ENCODE measurements around the gene LUC7L3. TPM values are rescaled to one million over a fixed set of nuclear protein-coding genes. Genes with fewer than 3 reads are reported as not detected.
"Not testable (repeated sequence)": the region's sequence is repeated elsewhere in the genome, so short reads cannot be mapped to it uniquely, and the experiment has no call there.

LUC7L3 gene, protein sequence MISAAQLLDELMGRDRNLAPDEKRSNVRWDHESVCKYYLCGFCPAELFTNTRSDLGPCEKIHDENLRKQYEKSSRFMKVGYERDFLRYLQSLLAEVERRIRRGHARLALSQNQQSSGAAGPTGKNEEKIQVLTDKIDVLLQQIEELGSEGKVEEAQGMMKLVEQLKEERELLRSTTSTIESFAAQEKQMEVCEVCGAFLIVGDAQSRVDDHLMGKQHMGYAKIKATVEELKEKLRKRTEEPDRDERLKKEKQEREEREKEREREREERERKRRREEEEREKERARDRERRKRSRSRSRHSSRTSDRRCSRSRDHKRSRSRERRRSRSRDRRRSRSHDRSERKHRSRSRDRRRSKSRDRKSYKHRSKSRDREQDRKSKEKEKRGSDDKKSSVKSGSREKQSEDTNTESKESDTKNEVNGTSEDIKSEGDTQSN
- total RNA-seq: 10 to 100 TPM; 49.4 to 66.9 TPM
- long read RNA-seq, partial matches to known transcripts: 8 of 10 reads
- long read RNA-seq, other reads (novel, unspliced or antisense): 2 of 10 reads

DNA sequence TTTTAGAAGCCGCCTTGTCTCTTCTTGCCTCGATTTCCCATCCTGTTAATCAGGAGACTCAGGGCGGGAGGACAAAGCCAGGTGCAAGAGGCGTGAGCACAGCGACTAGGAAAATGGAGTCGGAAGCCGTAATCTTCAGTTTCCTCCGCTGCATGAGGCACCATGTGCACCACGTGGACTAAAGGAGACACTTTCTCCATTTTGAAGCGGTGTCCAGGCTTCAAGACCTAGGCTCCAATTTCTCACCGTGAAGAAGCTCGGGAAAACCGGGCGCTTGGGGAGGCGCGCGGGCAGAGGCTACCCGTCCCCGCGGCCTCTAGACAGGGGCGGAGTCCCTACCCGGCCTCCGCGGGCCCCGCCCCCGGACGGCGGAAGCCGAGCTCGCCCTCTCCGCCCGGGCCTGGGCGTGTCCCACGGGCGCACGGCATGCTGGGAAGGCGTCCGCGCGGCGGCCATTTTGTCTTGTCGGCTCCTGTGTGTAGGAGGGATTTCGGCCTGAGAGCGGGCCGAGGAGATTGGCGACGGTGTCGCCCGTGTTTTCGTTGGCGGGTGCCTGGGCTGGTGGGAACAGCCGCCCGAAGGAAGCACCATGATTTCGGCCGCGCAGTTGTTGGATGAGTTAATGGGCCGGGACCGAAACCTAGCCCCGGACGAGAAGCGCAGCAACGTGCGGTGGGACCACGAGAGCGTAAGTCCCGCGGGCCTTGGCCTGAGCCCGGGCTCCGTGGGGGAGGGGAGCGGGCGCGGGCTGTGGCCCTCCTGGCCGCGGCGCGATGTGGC, at the start of gene LUC7L3:
LUC7L3 (plus strand) TSS at position 460 of the 780 bp plus-strand sequence; CDS start at position 590, 130 bp downstream.
- DNase-seq: peak; percentile 94
- intact Hi-C loops (cut with DNase I): no loop called here
- peak; percentile 99 for ATAC-seq

DNA sequence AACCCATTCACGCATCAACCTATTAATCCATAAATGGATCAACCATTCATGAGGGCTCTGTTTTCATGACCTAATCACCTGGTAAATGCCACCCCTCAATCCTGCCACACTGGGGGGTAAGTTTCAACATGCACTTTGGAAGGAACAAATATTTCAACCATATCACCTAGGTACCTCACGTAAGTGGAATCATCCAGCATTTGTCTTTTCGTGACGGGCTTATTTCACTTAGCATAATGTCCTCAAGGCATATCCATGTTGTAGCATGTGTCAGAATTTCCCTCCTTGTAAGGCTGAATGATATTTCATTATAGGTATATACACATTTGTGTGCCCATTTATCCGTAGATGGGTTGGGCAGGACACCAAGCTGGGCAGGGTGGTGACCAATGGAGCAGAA, 47.3 kb upstream of the LUC7L3 start:
- intact Hi-C loops (cut with DNase I): no loop called here
- DNase-seq (no peak), ATAC-seq (no peak)

DNA sequence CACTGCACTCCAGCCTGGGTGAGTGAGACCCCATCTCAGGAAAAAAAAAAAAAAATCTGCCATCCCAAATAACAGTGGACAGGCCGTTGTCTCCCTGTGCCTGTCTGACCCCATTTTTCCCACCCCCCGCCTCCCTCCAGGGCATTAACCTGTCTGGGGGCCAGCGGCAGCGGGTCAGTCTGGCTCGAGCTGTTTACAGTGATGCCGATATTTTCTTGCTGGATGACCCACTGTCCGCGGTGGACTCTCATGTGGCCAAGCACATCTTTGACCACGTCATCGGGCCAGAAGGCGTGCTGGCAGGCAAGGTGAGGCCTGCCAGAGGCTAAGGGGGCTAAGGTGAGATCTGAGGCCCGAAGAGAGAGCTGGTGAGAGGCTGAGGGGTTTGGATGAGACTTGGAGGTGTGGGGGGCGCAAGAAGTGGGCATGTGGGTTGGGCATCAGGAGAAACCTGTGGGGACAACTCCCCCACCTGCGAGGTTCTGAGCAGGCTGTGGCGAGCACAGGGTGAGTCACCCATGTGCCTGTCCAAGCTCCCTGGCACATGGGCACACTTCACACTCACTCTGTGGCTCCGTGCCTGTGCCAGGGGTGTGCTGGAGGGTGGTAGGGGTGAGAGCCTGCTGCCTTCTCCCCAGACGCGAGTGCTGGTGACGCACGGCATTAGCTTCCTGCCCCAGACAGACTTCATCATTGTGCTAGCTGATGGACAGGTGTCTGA, 46.4 kb upstream of the LUC7L3 start:
- peak; percentile 84 to 95 for ATAC-seq
- DNase-seq: peak; percentile 73
- intact Hi-C loops (cut with DNase I): no loop called here

DNA sequence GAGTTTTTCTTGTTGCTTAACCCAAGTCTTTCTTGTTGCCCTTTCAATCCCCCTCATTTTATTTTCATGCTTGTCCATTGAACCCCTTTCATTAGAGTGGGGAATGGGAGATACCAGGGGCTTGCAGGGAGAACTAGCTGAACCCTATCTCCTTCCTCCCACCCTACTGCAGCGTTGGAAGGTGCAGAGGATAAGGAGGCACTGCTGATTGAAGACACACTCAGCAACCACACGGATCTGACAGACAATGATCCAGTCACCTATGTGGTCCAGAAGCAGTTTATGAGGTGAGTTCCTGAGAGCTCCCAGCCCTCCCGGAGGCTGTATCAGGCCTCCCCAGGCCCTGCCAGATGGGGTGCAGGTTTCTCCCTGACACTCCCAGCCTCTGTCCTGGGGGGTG, 44.2 kb upstream of the LUC7L3 start:
- ATAC-seq (no peak), DNase-seq (no peak)
- intact Hi-C loops (cut with DNase I): loop anchor here in 1 of 2 donors (5.0 kb wide), 1 partner anchor 43 kb away; the partner anchor contains the start of gene ABCC3

DNA sequence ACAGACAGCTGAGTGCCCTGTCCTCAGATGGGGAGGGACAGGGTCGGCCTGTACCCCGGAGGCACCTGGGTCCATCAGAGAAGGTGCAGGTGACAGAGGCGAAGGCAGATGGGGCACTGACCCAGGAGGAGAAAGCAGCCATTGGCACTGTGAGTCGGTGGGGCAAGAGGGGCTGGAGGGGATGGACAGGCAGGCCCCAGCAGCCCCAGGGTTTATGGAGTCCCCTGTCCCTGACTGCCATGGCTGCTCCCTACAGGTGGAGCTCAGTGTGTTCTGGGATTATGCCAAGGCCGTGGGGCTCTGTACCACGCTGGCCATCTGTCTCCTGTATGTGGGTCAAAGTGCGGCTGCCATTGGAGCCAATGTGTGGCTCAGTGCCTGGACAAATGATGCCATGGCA, 43.8 kb upstream of the LUC7L3 start:
- intact Hi-C loops (cut with DNase I): loop anchor here in 1 of 2 donors (5.0 kb wide), 1 partner anchor 43 kb away; the partner anchor contains the start of gene ABCC3

DNA sequence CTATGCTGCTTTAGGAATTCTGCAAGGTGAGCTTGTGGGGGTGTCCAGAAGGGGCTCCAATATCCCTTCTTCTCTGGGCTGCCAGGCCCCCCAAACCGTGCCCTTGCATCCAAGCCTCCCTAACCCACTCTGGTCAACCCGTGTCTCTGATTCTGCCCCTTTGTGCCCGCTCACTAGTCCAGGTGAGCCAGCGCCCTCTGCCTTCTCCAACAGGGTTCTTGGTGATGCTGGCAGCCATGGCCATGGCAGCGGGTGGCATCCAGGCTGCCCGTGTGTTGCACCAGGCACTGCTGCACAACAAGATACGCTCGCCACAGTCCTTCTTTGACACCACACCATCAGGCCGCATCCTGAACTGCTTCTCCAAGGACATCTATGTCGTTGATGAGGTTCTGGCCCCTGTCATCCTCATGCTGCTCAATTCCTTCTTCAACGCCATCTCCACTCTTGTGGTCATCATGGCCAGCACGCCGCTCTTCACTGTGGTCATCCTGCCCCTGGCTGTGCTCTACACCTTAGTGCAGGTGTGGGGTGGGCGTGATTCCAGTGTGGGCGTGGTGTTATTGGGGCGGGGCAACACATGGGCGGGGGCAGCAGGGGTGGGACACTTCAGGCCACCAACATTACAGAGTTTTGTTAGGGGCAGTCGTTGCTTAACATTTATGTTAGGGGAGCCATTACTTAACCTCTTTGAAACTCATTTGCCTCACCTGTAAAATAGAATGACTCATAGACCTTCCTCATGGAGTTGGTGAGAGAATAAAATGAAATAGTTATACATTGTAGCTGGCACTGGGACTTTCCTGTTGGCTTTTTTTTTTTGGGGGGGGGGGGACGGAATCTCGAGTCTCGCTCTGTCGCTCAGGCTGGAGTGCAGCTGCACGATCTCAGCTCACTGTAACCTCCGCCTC, 43.1 kb upstream of the LUC7L3 start:
- intact Hi-C loops (cut with DNase I): loop anchor here in 1 of 2 donors (5.0 kb wide), 1 partner anchor 44 kb away; the partner anchor contains the start of gene ABCC3
- ATAC-seq (no peak), DNase-seq (no peak)

More for the DNA sequence above, 43.8 kb upstream of the LUC7L3 start:
- ATAC-seq (no peak), DNase-seq (peak; percentile 18)

DNA sequence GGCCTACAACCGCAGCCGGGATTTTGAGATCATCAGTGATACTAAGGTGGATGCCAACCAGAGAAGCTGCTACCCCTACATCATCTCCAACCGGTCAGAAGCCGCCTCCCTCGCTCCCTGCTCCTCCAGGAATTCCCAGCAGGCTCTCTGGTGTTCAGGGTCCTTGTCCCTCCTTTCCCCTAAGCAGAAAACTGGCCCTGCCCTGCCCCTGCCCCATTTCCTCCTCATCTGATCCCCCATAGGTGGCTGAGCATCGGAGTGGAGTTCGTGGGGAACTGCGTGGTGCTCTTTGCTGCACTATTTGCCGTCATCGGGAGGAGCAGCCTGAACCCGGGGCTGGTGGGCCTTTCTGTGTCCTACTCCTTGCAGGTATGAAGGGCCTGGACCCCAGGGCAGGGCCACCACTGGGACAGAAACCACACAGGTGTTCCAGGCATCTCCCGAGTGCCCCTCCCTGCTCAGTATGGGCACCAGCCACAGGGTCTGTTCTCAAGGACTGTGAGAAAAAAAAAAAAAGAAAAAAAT, 41.5 kb upstream of the LUC7L3 start:
- DNase-seq (no peak), ATAC-seq (no peak)
- intact Hi-C loops (cut with DNase I): loop anchor here in 1 of 2 donors (5.0 kb wide), 1 partner anchor 46 kb away; the partner anchor contains the start of gene ABCC3

DNA sequence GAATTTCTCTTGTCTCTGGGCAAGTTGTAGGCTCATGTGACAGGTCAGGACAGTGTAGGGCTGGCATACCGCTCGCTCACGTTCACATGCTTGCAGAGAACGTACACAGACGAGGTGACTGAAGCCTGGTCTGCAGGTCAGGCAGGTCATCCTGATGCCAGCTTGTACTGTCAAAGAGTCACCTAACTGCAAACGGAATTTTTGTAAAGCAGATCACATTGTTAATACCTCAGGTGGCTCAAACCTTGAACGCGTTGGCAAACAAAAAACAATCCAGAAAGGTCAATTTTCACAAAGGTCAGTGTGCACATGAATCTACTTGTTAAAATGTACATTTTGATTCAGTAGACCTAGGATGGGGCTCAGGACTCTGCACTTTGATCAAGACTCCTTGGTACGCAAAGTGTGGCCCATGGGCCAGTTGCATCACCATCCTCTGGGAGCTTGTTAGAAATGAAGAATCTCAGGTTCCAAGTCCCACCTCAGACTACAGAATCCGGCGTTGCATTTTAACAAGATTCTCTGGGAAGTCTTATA, 40.3 kb upstream of the LUC7L3 start:
- DNase-seq (no peak), ATAC-seq (no peak)
- intact Hi-C loops (cut with DNase I): loop anchor here in 1 of 2 donors (5.0 kb wide), 1 partner anchor 47 kb away; the partner anchor contains the start of gene ABCC3

DNA sequence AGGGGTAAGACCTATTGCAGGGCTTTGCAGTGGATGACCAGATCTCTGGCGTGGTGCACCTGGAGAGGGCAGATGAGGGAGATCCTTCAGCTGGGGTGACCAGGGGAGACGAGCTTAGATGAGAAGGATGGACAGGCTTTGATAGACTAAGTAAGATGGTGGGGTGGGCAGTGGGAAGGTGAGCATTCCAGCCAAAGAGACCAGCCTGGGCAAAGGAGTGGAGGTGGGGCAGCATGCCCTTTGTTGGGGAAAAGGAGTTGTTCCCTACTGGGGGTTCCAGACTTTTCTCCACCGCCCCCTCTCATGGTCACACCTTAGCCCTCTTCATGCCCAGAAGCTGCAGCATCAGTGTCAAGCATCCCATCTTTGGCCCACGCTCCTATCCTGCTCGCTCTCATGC, 39.3 kb upstream of the LUC7L3 start:
- DNase-seq (no peak), ATAC-seq (no peak)
- intact Hi-C loops (cut with DNase I): loop anchor here (2.0 to 5.0 kb wide), 3 partner anchors 47 to 198 kb away; partner anchors contain the start of gene SPATA20 (in 2 of the 2)

DNA sequence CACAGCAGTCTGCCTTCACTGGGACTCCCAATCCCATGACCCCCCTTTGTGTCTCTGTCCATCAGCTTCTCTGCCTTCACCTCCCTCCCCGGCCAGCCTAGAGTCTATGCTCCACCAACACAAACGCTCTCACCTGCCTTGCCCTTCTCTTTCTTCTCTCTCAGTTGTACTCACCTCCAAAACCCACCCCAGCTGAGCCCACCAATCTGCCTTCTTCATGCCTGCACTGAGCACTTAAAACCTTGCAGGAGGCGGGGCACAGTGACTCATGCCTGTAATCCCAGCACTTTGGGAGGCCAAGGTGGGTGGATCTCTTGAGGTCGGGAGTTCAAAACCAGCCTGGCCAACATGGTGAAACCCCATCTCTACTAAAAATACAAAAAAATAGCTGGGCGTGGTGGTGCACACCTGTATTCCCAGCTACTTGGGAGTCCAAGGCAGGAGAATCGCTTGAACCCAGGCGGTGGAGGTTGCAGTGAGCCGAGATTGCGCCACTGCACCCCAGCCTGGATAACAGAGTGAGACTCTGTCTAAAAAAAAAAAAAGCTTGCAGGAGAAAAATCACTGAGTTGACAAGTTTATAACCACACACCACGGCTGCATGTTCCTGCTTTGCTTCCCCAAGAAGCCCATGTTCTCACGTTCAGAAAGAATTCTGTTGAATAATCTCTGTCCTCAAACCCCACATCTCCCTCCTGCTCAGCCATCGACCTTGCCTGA, 38.7 kb upstream of the LUC7L3 start:
- peak in 1 of 2 donors; percentile 8 for ATAC-seq
- DNase-seq: not testable (repeated sequence)
- intact Hi-C loops (cut with DNase I): loop anchor here (2.0 to 5.0 kb wide), 3 partner anchors 48 to 198 kb away; partner anchors contain the start of gene SPATA20 (in 2 of the 2)

DNA sequence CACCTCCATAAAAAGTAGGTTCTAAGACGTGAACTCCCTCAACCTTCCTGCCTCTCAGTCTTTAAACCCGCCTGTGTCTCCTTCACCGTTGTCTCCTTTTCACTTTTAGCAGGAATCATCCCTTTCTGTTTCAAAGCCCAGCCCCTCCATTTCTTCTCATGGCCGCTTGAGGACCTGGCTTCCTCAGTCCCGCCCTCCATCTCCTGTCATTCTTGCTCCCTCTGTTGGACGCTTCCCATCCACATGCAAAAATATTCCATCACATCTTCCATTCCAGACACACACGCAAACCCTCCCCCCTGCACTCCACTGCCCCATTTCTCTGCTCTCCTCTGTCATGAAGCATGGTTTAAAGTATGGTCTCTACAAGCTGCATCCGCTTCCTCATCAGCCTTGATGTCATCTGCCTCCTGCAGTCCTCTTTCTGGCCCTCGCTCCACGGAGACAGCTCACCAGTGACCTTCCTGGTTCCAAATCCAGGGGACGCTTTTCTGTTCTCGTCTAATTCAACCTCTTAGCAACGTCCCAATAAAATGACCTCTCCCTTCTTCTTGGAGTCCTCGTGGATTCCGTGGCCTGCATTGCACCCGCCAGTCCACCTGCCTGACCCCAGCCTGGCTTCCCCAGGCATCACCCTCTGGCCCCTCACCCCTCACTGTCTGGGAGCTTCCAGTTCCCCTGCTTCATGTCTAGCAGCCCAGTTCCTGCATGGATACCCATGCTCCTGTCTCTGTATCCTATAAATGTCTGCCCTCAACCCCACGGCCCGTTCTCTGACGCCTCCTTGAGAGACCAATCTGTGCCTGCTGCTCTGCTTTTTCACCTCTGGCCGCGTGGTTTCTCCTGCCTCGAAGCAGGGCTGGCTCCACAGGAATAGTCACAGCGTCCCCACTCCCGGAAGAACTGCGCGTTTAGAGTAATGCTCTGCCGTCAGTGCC, 37.9 kb upstream of the LUC7L3 start:
- DNase-seq: peak; percentile 58
- ATAC-seq: peak; percentile 75 to 79
- intact Hi-C loops (cut with DNase I): loop anchor here (2.0 to 5.0 kb wide), 3 partner anchors 49 to 199 kb away; partner anchors contain the start of gene SPATA20 (in 2 of the 2)

DNA sequence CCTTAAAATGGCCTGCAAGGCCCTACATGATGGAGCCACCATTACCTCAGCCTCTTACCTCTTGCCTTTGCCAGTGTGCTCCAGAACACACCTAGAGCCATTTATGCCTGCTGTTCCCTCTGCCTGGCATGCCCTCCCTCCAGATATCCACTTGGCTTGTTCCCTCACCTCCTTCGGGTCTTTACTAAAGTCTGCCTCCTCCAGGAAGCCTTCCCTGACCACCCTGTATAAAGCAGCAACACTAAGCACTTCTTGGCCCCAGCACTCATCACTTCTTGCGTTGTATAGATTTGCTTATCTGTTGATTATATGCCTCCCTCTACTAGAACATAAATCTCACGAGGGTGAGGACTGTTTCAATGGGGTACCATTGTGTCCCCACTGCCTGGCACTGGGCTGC, 37.0 kb upstream of the LUC7L3 start:
- intact Hi-C loops (cut with DNase I): loop anchor here (5.0 kb wide), 2 partner anchors 135 to 200 kb away; partner anchors contain the start of gene SPATA20 (in 2 of the 2)
- no peak for DNase-seq
- no peak for ATAC-seq

DNA sequence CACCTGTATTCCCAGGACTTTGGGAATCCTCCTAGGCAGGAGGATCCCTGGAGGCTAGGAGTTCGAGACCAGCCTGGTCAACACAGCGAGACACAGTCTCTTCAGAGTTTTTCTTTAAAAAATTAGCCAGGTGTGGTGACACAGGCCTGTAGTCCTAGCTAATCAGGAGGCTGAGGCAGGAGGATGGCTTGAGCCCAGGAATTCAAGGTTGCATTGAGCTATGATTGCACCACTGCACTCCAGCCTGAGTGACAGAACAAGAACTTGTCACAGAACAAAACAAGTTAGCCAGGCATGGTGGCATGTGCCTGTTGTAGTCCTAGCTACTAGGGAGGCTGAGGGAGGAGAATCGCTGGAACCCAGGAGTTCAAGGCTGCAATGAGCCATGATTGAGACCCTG, 36.5 kb upstream of the LUC7L3 start:
- DNase-seq (no peak), ATAC-seq (no peak)
- intact Hi-C loops (cut with DNase I): loop anchor here (5.0 kb wide), 2 partner anchors 136 to 201 kb away; partner anchors contain the start of gene SPATA20 (in 2 of the 2)

DNA sequence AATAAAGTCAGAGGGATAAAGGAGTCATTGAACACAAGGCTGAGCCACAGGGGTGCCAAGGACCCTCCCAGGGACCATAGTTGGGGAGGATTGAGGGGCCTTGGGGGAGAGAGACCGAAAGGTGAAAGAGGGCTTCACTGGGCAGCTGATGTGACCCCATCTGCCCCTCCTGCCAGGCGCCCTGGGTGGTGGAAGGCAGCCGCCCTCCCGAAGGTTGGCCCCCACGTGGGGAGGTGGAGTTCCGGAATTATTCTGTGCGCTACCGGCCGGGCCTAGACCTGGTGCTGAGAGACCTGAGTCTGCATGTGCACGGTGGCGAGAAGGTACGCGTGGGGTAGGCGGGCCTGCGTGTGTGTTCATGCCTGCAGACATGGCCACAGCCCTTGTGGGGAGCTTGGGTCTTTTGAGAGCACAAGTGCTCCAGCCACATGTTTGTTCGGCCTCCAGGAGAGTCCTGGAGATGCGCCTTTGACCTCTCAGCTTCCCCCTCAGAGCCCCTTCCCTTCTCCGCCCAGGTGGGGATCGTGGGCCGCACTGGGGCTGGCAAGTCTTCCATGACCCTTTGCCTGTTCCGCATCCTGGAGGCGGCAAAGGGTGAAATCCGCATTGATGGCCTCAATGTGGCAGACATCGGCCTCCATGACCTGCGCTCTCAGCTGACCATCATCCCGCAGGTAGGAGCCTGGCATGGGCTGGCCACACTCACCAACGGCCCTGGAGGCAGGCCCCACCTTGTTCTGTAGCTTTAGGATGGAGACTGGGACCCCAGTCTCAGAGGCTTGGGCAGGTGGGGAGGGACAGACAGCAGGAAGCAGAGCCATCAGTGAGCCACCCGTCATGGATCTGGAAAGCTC, 35.7 kb upstream of the LUC7L3 start:
- DNase-seq: peak; percentile 21
- intact Hi-C loops (cut with DNase I): loop anchor here (5.0 kb wide), 2 partner anchors 136 to 201 kb away; partner anchors contain the start of gene SPATA20 (in 2 of the 2)

More for the DNA sequence above, 35.7 kb upstream of the LUC7L3 start:
- ATAC-seq: no peak

All from left cardiac atrium (tissue), 4 donors.